ENCODE measurements around the gene EIF2S3. TPM values are rescaled to one million over a fixed set of nuclear protein-coding genes. Genes with fewer than 3 reads are reported as not detected.

The EIF2S3 gene
- polyA plus RNA-seq, 1 of the 3 experiments (the other 2 are of a cell fraction), result 68.4 TPM

DNA sequence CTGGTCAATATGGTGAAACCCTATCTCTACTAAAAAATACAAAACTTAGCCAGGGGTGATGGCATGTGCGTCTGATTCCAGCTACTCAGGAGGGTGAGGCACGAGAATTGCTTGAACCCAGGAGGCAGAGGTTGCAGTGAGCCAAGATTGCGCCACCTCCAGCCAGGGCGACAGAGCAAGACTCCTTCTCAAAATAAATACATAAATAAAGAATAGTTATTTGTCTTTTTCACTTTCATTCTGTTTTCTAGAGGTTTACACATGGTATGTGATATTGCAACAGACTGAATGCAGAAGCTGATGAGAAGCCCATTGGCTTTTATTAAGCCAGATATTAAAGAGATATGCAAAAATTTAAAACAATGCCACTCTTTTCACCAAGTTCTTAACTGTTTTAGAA lies 35.9 kb upstream of the EIF2S3 start:
- Histone ChIP-seq H3K4me2 (no peak overlapping the region), H4K20me1 (ENCODE audit: insufficient read depth) (no peaks in the 10 kb centered on the region), H3K27me3 (ENCODE audit: insufficient read depth) (no peaks in the 10 kb centered on the region; the same call in 1 of the 2 replicates), H3K4me1 (ENCODE audit: control insufficient read depth in 1 of 2, insufficient read depth in 2 of 2, low read depth in 1 of 2, low read length in 1 of 2) (no peaks in the 10 kb centered on the region; a peak in 1 of 4 replicates), H3K27ac (ENCODE audit: low read depth in 2 of 2, low read length in 1 of 2) (no peak overlapping the region), H3K79me2 (ENCODE audit: insufficient read depth) (peaks cover 95% of the 10 kb centered on the region), H3K4me3 (ENCODE audit: low read depth in 2 of 2, low read length in 1 of 2) (no peak overlapping the region), H3K9ac (no peak overlapping the region), H2AFZ (ENCODE audit: low read depth) (no peak overlapping the region), H3K9me2 (no peaks in the 10 kb centered on the region), H3K9me3 (no peaks in the 10 kb centered on the region), H3F3A (replicated peaks; ENCODE audit: insufficient read depth) (peaks cover 2% of the 10 kb centered on the region), H3K36me3 (replicated peaks in 1 of 2; ENCODE audit: control insufficient read depth in 1 of 2, insufficient read depth in 2 of 2, low read length in 1 of 2) (no peaks in the 10 kb centered on the region)
- TF ChIP-seq YY1 (IDR thresholded peaks at IDR 0.05; ENCODE audit: low read depth) (no peak), TAF1 (IDR thresholded peaks at IDR 0.05; ENCODE audit: borderline replicate concordance, low read depth, low read length) (no peak), JUND (IDR thresholded peaks at IDR 0.05) (no peak), FOXM1 (IDR thresholded peaks at IDR 0.05; ENCODE audit: low read depth) (no peak), GATA2 (CRISPR knock-in tag; IDR thresholded peaks at IDR 0.05) (no peak)
- TF ChIP-seq, protein P1, sequence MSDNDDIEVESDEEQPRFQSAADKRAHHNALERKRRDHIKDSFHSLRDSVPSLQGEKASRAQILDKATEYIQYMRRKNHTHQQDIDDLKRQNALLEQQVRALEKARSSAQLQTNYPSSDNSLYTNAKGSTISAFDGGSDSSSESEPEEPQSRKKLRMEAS (IDR thresholded peaks at IDR 0.05; ENCODE audit: low read depth), result no peak
- 56% methylated on average over 4 of the region's 4 CpGs for WGBS (ENCODE audit: low lambda C conversion rate)
- ChIA-PET CTCF (interaction anchor here (1.0 kb wide), 1 partner anchor 13 kb away, joined by 4 read pairs; no protein-coding TSS in a partner anchor), POLR2A (no interaction called here)
- DNase-seq, result no peak

DNA sequence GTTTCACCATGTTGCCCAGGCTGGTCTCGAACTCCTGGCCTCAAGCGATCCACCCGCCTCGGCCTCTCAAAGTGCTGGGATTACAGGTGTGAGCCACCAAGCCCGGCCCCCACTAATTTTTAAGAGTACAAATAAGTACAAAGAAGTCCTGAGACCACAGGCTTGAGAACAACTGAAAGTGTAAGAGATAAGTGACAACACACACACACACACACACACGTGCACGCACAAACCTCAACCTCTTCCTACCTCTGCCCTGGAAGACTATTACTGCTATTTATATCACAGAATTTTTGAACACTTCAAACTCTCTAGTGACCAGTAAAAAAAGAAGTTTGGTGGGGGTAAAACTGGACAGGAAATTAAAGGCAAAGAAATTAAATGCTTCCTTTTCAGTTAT lies 35.3 kb upstream of the EIF2S3 start:
- Histone ChIP-seq H3K27ac (ENCODE audit: low read depth in 2 of 2, low read length in 1 of 2) (no peak overlapping the region), H3K9ac (no peak overlapping the region), H3K79me2 (ENCODE audit: insufficient read depth) (peaks cover 95% of the 10 kb centered on the region), H3K36me3 (replicated peaks in 1 of 2; ENCODE audit: control insufficient read depth in 1 of 2, insufficient read depth in 2 of 2, low read length in 1 of 2) (no peaks in the 10 kb centered on the region), H3K4me2 (no peak overlapping the region), H2AFZ (ENCODE audit: low read depth) (no peak overlapping the region), H3F3A (replicated peaks; ENCODE audit: insufficient read depth) (peaks cover 8% of the 10 kb centered on the region), H4K20me1 (ENCODE audit: insufficient read depth) (no peaks in the 10 kb centered on the region), H3K4me3 (ENCODE audit: low read depth in 2 of 2, low read length in 1 of 2) (no peak overlapping the region), H3K27me3 (ENCODE audit: insufficient read depth) (no peaks in the 10 kb centered on the region; the same call in 1 of the 2 replicates), H3K9me2 (no peaks in the 10 kb centered on the region), H3K4me1 (ENCODE audit: control insufficient read depth in 1 of 2, insufficient read depth in 2 of 2, low read depth in 1 of 2, low read length in 1 of 2) (no peaks in the 10 kb centered on the region; a peak in 1 of 4 replicates), H3K9me3 (no peaks in the 10 kb centered on the region)
- no peak for DNase-seq
- TF ChIP-seq TCF12 (IDR thresholded peaks at IDR 0.05) (no peak), RXRA (IDR thresholded peaks at IDR 0.05; ENCODE audit: borderline replicate concordance, low read depth) (no peak), GATA2 (CRISPR knock-in tag; IDR thresholded peaks at IDR 0.05) (no peak), POLR2AphosphoS5 (IDR thresholded peaks at IDR 0.05; ENCODE audit: low read depth, low read length) (no peak)
- CTCF ChIA-PET, result interaction anchor here (0.7 kb wide), 1 partner anchor 326 kb away, joined by 3 read pairs; no protein-coding TSS in a partner anchor
- 46% methylated on average over 7 of the region's 7 CpGs for WGBS (ENCODE audit: low lambda C conversion rate)
- POLR2A ChIA-PET, result no interaction called here

DNA sequence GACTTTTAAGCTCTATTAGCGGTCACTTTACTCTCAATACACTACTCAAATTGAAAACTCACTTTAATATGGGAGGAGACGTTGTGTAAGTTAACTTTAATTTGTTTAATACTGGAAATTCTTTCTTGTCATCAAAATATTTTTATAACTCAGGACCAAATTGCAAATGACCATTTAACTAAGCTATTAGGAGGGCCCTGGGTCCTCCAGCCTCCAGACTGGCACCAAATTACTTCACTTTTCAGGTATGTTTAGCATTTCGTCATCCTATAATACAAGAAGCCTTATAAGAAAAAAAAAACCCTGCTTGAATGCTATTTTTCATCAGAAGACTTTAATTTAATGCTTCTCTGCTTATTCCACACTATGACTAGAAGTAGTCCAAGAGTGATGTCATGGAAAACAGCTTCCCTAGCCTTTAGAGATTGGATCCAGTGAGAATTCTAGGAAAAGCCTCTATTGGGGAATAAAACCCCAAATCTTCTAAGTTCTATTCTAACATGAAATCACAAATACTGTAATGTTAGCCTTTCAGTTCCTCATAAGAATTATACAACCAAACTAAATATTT lies 34.4 kb upstream of the EIF2S3 start:
- 41% methylated on average over 3 of the region's 3 CpGs for WGBS (ENCODE audit: low lambda C conversion rate)
- H3K9me2 ChIP-seq, result no peaks in the 10 kb centered on the region
- H3K4me2 ChIP-seq, result no peak overlapping the region
- H2AFZ ChIP-seq (ENCODE audit: low read depth), result no peak overlapping the region
- CTCF ChIA-PET, result interaction anchor here (0.7 to 1.1 kb wide), 2 partner anchors 28 to 327 kb away, joined by 3 to 4 read pairs; no protein-coding TSS in a partner anchor
- TF ChIP-seq SMC3 (IDR thresholded peaks at IDR 0.05; ENCODE audit: low read depth, low read length), result no peak
- TF ChIP-seq TAF1 (IDR thresholded peaks at IDR 0.05; ENCODE audit: borderline replicate concordance, low read depth, low read length), result no peak
- TF ChIP-seq, protein P2, sequence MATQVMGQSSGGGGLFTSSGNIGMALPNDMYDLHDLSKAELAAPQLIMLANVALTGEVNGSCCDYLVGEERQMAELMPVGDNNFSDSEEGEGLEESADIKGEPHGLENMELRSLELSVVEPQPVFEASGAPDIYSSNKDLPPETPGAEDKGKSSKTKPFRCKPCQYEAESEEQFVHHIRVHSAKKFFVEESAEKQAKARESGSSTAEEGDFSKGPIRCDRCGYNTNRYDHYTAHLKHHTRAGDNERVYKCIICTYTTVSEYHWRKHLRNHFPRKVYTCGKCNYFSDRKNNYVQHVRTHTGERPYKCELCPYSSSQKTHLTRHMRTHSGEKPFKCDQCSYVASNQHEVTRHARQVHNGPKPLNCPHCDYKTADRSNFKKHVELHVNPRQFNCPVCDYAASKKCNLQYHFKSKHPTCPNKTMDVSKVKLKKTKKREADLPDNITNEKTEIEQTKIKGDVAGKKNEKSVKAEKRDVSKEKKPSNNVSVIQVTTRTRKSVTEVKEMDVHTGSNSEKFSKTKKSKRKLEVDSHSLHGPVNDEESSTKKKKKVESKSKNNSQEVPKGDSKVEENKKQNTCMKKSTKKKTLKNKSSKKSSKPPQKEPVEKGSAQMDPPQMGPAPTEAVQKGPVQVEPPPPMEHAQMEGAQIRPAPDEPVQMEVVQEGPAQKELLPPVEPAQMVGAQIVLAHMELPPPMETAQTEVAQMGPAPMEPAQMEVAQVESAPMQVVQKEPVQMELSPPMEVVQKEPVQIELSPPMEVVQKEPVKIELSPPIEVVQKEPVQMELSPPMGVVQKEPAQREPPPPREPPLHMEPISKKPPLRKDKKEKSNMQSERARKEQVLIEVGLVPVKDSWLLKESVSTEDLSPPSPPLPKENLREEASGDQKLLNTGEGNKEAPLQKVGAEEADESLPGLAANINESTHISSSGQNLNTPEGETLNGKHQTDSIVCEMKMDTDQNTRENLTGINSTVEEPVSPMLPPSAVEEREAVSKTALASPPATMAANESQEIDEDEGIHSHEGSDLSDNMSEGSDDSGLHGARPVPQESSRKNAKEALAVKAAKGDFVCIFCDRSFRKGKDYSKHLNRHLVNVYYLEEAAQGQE (IDR thresholded peaks at IDR 0.05; ENCODE audit: low read depth, low read length), result no peak
- TF ChIP-seq, protein P1 (IDR thresholded peaks at IDR 0.05; ENCODE audit: low read depth), result no peak
- no peak for TF ChIP-seq SIN3A (IDR thresholded peaks at IDR 0.05; ENCODE audit: borderline replicate concordance, low read depth, low read length)
- peaks cover 90% of the 10 kb centered on the region for H3K79me2 ChIP-seq (ENCODE audit: insufficient read depth)
- H4K20me1 ChIP-seq (ENCODE audit: insufficient read depth), result no peaks in the 10 kb centered on the region
- no peak overlapping the region for H3K27ac ChIP-seq (ENCODE audit: low read depth in 2 of 2, low read length in 1 of 2)
- no peaks in the 10 kb centered on the region; the same call in 1 of the 2 replicates for H3K27me3 ChIP-seq (ENCODE audit: insufficient read depth)
- H3K9ac ChIP-seq, result no peak overlapping the region
- H3K4me3 ChIP-seq (ENCODE audit: low read depth in 2 of 2, low read length in 1 of 2), result no peak overlapping the region
- no peak for DNase-seq
- H3K4me1 ChIP-seq (ENCODE audit: control insufficient read depth in 1 of 2, insufficient read depth in 2 of 2, low read depth in 1 of 2, low read length in 1 of 2), result no peaks in the 10 kb centered on the region; a peak in 1 of 4 replicates
- POLR2A ChIA-PET, result interaction anchor here (0.7 kb wide), 1 partner anchor 15 kb away, joined by 3 read pairs; no protein-coding TSS in a partner anchor
- H3K36me3 ChIP-seq (replicated peaks in 1 of 2; ENCODE audit: control insufficient read depth in 1 of 2, insufficient read depth in 2 of 2, low read length in 1 of 2), result no peaks in the 10 kb centered on the region
- peaks cover 10% of the 10 kb centered on the region for H3F3A ChIP-seq (replicated peaks; ENCODE audit: insufficient read depth)
- no peaks in the 10 kb centered on the region for H3K9me3 ChIP-seq
